SK-N-MC (cell line): ENCODE measurements around the gene GABRA4.

Experiments used
- EZH2 ChIP-seq: fragments of 200-600 bp; sonication (generic); IDR thresholded peaks from one replicate; pipeline ENCODE4 v1.6.1; 2017; ENCODE audit warnings: antibody characterized with exemption
- FOXP2 ChIP-seq: optimal IDR thresholded peaks from 2 replicates; pipeline ENCODE3; 2011; ENCODE audit warnings: mild to moderate bottlenecking, moderate library complexity; ENCODE audit not compliant: insufficient read depth; ENCODE audit errors: extremely low read length, control extremely low read depth
- POLR2AphosphoS5 ChIP-seq: IDR thresholded peaks from 2 replicates; pipeline ENCODE4 v1.6.1; 2012; ENCODE audit warnings: mild to moderate bottlenecking, low read depth, low read length, borderline replicate concordance

- TF ChIP-seq EZH2 = no peak
- TF ChIP-seq POLR2AphosphoS5 = no peak
- no peak for TF ChIP-seq FOXP2
Measured at GRCh38 chr4:47002580-47002979, 9.2 kb upstream of the GABRA4 start.
